ENCODE data around the gene BMPR1A.

BMPR1A gene

GRCh38 chr10:86768412-86769062 lies 12.1 kb downstream of the BMPR1A start:
- DNase-seq = no peak

GRCh38 chr10:86769991-86770390 lies 13.6 kb downstream of the BMPR1A start:
- DNase-seq = no peak

- DNase-seq = no peak
These were observed 14.1 kb downstream of the BMPR1A start for GRCh38 chr10:86770412-86770960.

GRCh38 chr10:86773498-86773897 lies 17.1 kb downstream of the BMPR1A start:
- no peak for DNase-seq

GRCh38 chr10:86775056-86775869 lies 18.8 kb downstream of the BMPR1A start:
- DNase-seq = no peak

- DNase-seq = no peak
These were observed 19.4 kb downstream of the BMPR1A start for GRCh38 chr10:86775870-86776180.

GRCh38 chr10:86779220-86780017 lies 23.0 kb downstream of the BMPR1A start:
- DNase-seq = no peak

- DNase-seq = no peak
These were observed 26.4 kb downstream of the BMPR1A start for GRCh38 chr10:86782701-86783418.

- no peak for DNase-seq
These were observed 28.6 kb downstream of the BMPR1A start for GRCh38 chr10:86785037-86785436.

- DNase-seq = no peak
These were observed 29.5 kb downstream of the BMPR1A start for GRCh38 chr10:86785968-86786367.

- DNase-seq = no peak
These were observed 29.9 kb downstream of the BMPR1A start for GRCh38 chr10:86786368-86786767.

GRCh38 chr10:86790394-86790793 lies 34.0 kb downstream of the BMPR1A start:
- DNase-seq = no peak

- no peak for DNase-seq
These were observed 36.2 kb downstream of the BMPR1A start for GRCh38 chr10:86792461-86793167.

GRCh38 chr10:86793696-86794095 lies 37.3 kb downstream of the BMPR1A start:
- no peak for DNase-seq

GRCh38 chr10:86795353-86795752 lies 38.9 kb downstream of the BMPR1A start:
- DNase-seq = no peak

- no peak for DNase-seq
These were observed 41.6 kb downstream of the BMPR1A start for GRCh38 chr10:86798025-86798424.

- DNase-seq = no peak
These were observed 42.2 kb downstream of the BMPR1A start for GRCh38 chr10:86798611-86799010.

GRCh38 chr10:86799188-86799845 lies 42.9 kb downstream of the BMPR1A start:
- DNase-seq = no peak

- DNase-seq = no peak
These were observed 45.6 kb downstream of the BMPR1A start for GRCh38 chr10:86801995-86802394.

GRCh38 chr10:86802473-86803108 lies 46.2 kb downstream of the BMPR1A start:
- no peak for DNase-seq

GRCh38 chr10:86803156-86803555 lies 46.7 kb downstream of the BMPR1A start:
- DNase-seq = no peak
